Measurements from ENCODE around the gene CEP89.

The CEP89 gene

DNA sequence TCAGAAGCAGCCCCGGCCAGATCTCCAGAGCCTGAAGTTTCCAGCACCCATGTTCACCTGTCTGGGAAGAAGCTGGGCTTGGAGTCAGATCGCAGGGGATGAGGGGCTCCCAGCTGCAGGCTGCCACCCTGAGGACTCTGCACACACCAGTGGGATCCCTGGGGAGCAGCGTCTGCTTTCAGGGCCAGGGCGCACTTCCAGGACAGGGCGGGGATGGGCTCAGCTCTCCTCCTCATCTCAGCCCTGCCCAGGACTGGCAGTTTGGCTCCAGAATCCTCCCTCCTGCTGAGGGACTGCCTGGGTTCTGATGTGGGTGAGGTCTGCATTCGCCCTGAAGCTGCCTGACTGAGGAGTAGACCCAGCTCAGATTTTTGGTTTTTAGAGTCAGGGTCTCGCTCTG is 105.7 kb downstream of the CEP89 start:
- TF ChIP-seq, protein P1, sequence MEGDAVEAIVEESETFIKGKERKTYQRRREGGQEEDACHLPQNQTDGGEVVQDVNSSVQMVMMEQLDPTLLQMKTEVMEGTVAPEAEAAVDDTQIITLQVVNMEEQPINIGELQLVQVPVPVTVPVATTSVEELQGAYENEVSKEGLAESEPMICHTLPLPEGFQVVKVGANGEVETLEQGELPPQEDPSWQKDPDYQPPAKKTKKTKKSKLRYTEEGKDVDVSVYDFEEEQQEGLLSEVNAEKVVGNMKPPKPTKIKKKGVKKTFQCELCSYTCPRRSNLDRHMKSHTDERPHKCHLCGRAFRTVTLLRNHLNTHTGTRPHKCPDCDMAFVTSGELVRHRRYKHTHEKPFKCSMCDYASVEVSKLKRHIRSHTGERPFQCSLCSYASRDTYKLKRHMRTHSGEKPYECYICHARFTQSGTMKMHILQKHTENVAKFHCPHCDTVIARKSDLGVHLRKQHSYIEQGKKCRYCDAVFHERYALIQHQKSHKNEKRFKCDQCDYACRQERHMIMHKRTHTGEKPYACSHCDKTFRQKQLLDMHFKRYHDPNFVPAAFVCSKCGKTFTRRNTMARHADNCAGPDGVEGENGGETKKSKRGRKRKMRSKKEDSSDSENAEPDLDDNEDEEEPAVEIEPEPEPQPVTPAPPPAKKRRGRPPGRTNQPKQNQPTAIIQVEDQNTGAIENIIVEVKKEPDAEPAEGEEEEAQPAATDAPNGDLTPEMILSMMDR (IDR thresholded peaks at IDR 0.05; ENCODE audit: low read depth, low read length, missing control alignments): no peak
- H3K4me3 ChIP-seq (replicated peaks; ENCODE audit: low read depth, low read length): no peak overlapping the region
- no peak for DNase-seq (ENCODE audit: extremely low read depth, low read depth)

DNA sequence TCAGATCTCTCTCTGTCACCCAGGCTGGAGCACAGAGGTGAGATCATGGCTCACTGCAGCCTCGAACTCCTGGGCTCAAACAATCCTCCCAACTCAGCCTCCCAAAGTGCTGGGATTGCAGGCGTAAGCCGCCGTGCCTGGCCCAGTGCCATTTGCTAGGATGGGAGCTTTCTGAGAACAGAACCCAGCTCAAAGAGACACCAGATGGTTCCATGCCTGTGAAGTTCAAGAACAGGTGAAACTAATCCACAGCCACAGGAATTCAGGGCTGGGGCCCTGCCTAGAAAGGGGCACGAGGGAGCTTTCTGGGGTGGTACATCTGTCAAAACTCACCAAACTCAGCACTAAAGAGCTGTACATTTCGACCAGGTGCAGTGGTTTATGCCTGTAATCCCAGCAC is 106.4 kb downstream of the CEP89 start:
- TF ChIP-seq, protein P1 (IDR thresholded peaks at IDR 0.05; ENCODE audit: low read depth, low read length, missing control alignments): no peak
- DNase-seq (ENCODE audit: extremely low read depth, low read depth): no peak
- no peak overlapping the region for H3K4me3 ChIP-seq (replicated peaks; ENCODE audit: low read depth, low read length)

DNA sequence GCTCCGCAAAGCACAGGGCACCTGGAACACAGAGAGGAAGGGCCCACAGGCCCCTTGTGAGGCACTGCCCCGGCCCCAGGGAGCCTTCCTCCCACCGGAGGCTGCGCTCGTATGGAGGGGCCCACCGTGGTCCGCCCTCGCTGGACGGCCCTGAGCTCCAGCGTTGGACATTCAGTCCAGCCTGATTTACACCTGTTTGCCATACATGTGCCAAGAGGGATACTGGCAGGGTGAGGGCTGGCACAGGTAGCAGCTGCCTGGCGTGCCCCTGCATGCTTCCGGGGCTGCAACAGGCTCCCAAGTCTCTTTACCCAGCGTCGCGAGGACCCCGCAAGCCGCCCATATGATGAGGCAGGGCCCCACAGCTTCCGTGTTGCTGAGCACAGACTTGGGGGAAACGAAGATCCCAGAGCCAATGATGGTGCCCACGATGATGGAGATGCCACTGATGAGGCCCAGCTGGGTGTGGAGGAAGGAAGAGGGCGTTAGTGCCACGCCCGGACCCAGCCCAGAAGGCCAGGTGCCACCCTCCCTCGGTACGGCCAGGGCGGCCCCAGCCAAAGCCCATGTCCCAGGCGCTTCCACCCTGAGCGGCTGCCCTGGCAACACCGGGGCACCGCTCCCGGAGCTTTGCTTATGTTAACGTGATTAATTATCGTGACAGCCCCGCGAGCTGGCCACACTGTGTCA is 107.3 kb downstream of the CEP89 start:
- DNase-seq (ENCODE audit: extremely low read depth, low read depth): no peak
- H3K4me3 ChIP-seq (replicated peaks; ENCODE audit: low read depth, low read length): no peak overlapping the region
- TF ChIP-seq, protein P1 (IDR thresholded peaks at IDR 0.05; ENCODE audit: low read depth, low read length, missing control alignments): no peak

DNA sequence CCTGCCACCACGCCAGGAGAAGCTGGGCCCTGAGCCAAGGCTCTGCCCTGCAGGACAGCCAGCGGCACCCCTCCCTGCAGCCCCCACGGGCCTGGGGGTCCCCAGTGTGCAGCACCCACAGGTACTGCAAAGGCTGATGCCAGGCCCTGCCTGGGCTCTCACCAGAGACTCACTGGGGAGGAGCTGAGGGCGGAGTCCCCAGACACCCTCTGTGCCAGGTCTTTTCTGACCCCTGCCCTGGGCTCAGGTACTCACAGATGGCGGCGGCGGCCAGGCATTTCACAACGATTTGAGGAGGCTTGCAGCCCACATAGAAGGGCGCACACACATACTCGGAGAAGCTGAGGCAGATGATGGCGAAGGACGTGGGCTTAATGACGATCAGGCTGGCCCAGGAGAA is 107.9 kb downstream of the CEP89 start:
- DNase-seq (ENCODE audit: extremely low read depth, low read depth): no peak
- no peak overlapping the region for H3K4me3 ChIP-seq (replicated peaks; ENCODE audit: low read depth, low read length)
- TF ChIP-seq, protein P1 (IDR thresholded peaks at IDR 0.05; ENCODE audit: low read depth, low read length, missing control alignments): no peak

DNA sequence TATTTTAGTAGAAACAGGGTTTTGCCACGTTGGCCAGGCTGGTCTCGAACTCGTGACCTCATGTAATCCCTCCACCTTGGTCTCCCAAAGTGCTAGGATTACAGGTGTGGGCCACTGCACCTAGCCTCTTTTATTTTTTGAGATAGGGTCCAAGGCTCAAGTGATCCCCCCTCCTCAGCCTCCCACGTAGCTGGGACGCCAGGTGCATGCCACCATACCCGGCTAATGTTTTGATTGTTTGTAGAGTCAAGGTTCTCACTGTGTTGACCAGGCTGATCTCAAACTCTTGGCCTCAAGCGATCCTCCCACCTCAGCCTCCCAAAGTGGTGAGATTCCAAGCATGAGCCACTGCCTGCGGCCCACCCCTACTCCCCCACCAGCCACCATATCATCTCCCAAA is 108.5 kb downstream of the CEP89 start:
- H3K4me3 ChIP-seq (replicated peaks; ENCODE audit: low read depth, low read length): no peak overlapping the region
- TF ChIP-seq, protein P1 (IDR thresholded peaks at IDR 0.05; ENCODE audit: low read depth, low read length, missing control alignments): no peak
- no peak for DNase-seq (ENCODE audit: extremely low read depth, low read depth)

DNA sequence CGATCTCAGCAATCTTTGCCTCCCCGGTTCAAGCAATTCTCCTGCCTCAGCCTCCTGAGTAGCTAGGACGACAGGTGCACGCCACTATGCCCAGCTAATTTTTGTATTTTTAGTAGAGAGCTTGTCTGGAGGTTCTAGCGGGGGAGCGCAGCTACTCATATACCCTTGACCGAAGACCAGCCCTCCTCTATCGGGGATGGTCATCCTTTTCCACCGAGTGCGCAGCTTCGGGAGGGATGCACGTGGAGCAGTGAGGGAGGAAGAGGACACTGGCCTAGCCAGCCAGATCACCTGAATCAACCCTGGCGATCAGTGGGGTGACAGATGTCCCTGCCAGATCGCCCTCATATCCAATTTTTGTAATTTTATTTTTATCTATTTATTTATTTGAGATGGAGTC is 109.0 kb downstream of the CEP89 start:
- no peak overlapping the region for H3K4me3 ChIP-seq (replicated peaks; ENCODE audit: low read depth, low read length)
- TF ChIP-seq, protein P1 (IDR thresholded peaks at IDR 0.05; ENCODE audit: low read depth, low read length, missing control alignments): no peak
- no peak for DNase-seq (ENCODE audit: extremely low read depth, low read depth)

DNA sequence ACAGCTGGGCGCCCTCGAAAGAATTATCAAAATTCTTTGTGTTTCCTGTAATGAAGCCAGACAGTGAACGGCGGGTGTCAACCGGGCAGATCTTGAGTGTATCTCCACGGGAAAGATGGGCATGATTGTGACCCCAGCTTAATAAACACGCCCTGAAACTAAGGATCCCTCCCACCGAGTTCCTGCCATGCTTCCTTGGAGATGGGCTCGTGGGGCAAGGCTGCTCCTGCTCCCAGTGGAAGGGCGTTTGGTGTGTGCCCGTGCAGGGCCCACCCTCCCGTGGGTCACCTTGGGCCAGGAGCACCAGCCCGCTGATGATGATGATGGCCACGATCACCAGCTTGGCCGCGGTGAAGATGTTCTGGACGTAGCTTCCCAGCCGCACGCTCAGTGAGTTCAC is 109.6 kb downstream of the CEP89 start:
- no peak for DNase-seq (ENCODE audit: extremely low read depth, low read depth)
- TF ChIP-seq, protein P1 (IDR thresholded peaks at IDR 0.05; ENCODE audit: low read depth, low read length, missing control alignments): no peak
- H3K4me3 ChIP-seq (replicated peaks; ENCODE audit: low read depth, low read length): no peak overlapping the region
